Prostate gland (tissue), 2 donors: ENCODE data around the gene GRIA4.

Source experiments
- POLR2A ChIP-seq: fragments of 450-650 bp; IDR thresholded peaks from one replicate; pipeline ENCODE4 v1.6.1; 2016; ENCODE audit warnings: antibody characterized with exemption, mild to moderate bottlenecking
- POLR2AphosphoS5 ChIP-seq: sonication (generic); formaldehyde crosslinking; IDR thresholded peaks from one replicate; pipeline ENCODE4 v1.6.1; 2017; ENCODE audit warnings: antibody characterized with exemption
- TF ChIP-seq, protein P1 (sequence below), 4 experiments: fragments of 200-600 bp in 2 of 4; fragments of 450-650 bp in 2 of 4; sonication (generic) in 2 of 4; IDR thresholded peaks; 1 replicate in 3 of 4; 2 replicates in 1 of 4; pipeline ENCODE4 v1.5.1; 2016 to 2019; ENCODE audit warnings: antibody characterized with exemption in 4 of 4, mild to moderate bottlenecking in 2 of 4, moderate library complexity in 2 of 4

GRCh38 chr11:105827906-105828305 is 218.0 kb downstream of the GRIA4 start:
- TF ChIP-seq, protein P1, sequence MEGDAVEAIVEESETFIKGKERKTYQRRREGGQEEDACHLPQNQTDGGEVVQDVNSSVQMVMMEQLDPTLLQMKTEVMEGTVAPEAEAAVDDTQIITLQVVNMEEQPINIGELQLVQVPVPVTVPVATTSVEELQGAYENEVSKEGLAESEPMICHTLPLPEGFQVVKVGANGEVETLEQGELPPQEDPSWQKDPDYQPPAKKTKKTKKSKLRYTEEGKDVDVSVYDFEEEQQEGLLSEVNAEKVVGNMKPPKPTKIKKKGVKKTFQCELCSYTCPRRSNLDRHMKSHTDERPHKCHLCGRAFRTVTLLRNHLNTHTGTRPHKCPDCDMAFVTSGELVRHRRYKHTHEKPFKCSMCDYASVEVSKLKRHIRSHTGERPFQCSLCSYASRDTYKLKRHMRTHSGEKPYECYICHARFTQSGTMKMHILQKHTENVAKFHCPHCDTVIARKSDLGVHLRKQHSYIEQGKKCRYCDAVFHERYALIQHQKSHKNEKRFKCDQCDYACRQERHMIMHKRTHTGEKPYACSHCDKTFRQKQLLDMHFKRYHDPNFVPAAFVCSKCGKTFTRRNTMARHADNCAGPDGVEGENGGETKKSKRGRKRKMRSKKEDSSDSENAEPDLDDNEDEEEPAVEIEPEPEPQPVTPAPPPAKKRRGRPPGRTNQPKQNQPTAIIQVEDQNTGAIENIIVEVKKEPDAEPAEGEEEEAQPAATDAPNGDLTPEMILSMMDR (IDR thresholded peaks at IDR 0.05): no peak
- TF ChIP-seq POLR2AphosphoS5: no peak
- TF ChIP-seq POLR2A: no peak
